ENCODE results near the gene OSCP1.

GRCh38 chr1:36440044-36440443 lies 10.2 kb downstream of the OSCP1 start:
- no peak for TF ChIP-seq CTCF (IDR thresholded peaks at IDR 0.05)
- no peak for TF ChIP-seq EZH2 (IDR thresholded peaks at IDR 0.05; ENCODE audit: borderline replicate concordance, insufficient read depth, low read depth, low read length, poor library complexity, severe bottlenecking)
